Osteoblast (primary cell): Measurements from ENCODE around the gene KANSL1. TPM values are rescaled to one million over a fixed set of nuclear protein-coding genes. Genes with fewer than 3 reads are reported as not detected.

ENCODE experiments used
- DNase-seq: peaks from one replicate; pipeline ENCODE4 v3.0.0; 2011; ENCODE audit warnings: low spot score, mixed read lengths; ENCODE audit not compliant: insufficient read length; ENCODE audit errors: missing footprints
- H2AFZ ChIP-seq: 2 replicates; pipeline ENCODE4 v1.6.0; 2011; ENCODE audit warnings: mild to moderate bottlenecking, low read length
- H3K27ac ChIP-seq: 2 replicates; pipeline ENCODE4 v1.5.1; 2011; ENCODE audit warnings: mild to moderate bottlenecking, low read depth, low read length, moderate library complexity
- H3K27me3 ChIP-seq: 2 replicates; pipeline ENCODE4 v1.6.0; 2012; ENCODE audit warnings: mild to moderate bottlenecking, control low read depth, inconsistent platforms, low read length, moderate library complexity; ENCODE audit not compliant: insufficient read depth
- H3K36me3 ChIP-seq: 2 replicates; pipeline ENCODE4 v1.5.1; 2011; ENCODE audit warnings: mild to moderate bottlenecking, low read length, control low read depth, moderate library complexity; ENCODE audit not compliant: insufficient read depth
- H3K4me1 ChIP-seq: 2 replicates; pipeline ENCODE4 v1.5.1; 2011; ENCODE audit warnings: mild to moderate bottlenecking, low read length, control low read depth, moderate library complexity; ENCODE audit not compliant: insufficient read depth
- H3K4me2 ChIP-seq: 2 replicates; pipeline ENCODE4 v1.6.0; 2011; ENCODE audit warnings: mild to moderate bottlenecking, low read length; ENCODE audit not compliant: insufficient read depth
- H3K4me3 ChIP-seq: fragments of 200-600 bp; sonication (generic); 3 replicates; pipeline ENCODE4 v1.5.1; 2012; ENCODE audit warnings: mild to moderate bottlenecking, low read length, inconsistent platforms; ENCODE audit not compliant: insufficient read depth
- H3K79me2 ChIP-seq: 2 replicates; pipeline ENCODE4 v1.6.0; 2012; ENCODE audit warnings: mild to moderate bottlenecking, low read length, control low read depth, inconsistent platforms; ENCODE audit not compliant: insufficient read depth
- H3K9me3 ChIP-seq: 2 replicates; pipeline ENCODE4 v1.5.1; 2011; ENCODE audit warnings: low read depth, low read length, control low read depth
- H4K20me1 ChIP-seq: 2 replicates; pipeline ENCODE4 v1.6.0; 2012; ENCODE audit warnings: mild to moderate bottlenecking, low read length, control low read depth; ENCODE audit not compliant: insufficient read depth
- total RNA-seq: library from RNA; depleted of rRNA; stranded (reverse); fragments of >200 nt; gene quantifications from 2 replicates; pipeline ENCODE4 v1.2.3, GENCODE V29; 2012
- TF ChIP-seq, protein P1 (sequence below): IDR thresholded peaks from 2 replicates; pipeline ENCODE4 v1.5.1; 2011; ENCODE audit warnings: mild to moderate bottlenecking, low read depth, low read length, moderate library complexity; ENCODE audit errors: extremely low read depth

Gene KANSL1
- total RNA-seq, 1 donor = 151 TPM

DNA sequence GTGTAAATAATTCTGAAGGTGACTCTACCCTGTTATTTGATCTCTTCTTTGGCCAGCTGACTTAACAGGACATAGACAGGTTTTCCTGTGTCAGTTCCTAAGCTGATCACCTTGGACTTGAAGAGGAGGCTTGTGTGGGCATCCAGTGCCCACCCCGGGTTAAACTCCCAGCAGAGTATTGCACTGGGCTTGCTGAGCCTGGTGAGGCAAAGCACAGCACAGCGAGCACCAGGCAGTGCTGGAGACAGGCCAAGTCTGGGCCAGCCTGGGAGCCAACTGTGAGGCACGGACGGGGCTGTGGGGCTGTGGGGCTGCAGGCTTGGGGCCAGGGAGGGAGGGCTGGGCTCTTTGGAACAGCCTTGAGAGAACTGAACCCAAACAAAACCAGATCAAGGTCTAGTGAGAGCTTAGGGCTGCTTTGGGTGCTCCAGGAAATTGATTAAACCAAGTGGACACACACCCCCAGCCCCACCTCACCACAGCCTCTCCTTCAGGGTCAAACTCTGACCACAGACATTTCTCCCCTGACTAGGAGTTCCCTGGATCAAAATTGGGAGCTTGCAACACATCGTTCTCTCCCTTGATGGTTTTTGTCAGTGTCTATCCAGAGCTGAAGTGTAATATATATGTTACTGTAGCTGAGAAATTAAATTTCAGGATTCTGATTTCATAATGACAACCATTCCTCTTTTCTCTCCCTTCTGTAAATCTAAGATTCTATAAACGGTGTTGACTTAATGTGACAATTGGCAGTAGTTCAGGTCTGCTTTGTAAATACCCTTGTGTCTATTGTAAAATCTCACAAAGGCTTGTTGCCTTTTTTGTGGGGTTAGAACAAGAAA is 189.1 kb downstream of the KANSL1 start:
- DNase-seq = peak; percentile 64
- Histone ChIP-seq H3K4me2 (no peak overlapping the region), H3K27me3 (no peaks in the 10 kb centered on the region), H3K4me1 (peaks cover 3% of the 10 kb centered on the region), H3K9me3 (no peaks in the 10 kb centered on the region), H3K27ac (no peak overlapping the region), H2AFZ (peak overlapping the region; percentile 44), H3K79me2 (no peaks in the 10 kb centered on the region), H3K36me3 (no peaks in the 10 kb centered on the region), H4K20me1 (no peaks in the 10 kb centered on the region), H3K4me3 (no peak overlapping the region)
- TF ChIP-seq, protein P1, sequence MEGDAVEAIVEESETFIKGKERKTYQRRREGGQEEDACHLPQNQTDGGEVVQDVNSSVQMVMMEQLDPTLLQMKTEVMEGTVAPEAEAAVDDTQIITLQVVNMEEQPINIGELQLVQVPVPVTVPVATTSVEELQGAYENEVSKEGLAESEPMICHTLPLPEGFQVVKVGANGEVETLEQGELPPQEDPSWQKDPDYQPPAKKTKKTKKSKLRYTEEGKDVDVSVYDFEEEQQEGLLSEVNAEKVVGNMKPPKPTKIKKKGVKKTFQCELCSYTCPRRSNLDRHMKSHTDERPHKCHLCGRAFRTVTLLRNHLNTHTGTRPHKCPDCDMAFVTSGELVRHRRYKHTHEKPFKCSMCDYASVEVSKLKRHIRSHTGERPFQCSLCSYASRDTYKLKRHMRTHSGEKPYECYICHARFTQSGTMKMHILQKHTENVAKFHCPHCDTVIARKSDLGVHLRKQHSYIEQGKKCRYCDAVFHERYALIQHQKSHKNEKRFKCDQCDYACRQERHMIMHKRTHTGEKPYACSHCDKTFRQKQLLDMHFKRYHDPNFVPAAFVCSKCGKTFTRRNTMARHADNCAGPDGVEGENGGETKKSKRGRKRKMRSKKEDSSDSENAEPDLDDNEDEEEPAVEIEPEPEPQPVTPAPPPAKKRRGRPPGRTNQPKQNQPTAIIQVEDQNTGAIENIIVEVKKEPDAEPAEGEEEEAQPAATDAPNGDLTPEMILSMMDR = no peak

DNA sequence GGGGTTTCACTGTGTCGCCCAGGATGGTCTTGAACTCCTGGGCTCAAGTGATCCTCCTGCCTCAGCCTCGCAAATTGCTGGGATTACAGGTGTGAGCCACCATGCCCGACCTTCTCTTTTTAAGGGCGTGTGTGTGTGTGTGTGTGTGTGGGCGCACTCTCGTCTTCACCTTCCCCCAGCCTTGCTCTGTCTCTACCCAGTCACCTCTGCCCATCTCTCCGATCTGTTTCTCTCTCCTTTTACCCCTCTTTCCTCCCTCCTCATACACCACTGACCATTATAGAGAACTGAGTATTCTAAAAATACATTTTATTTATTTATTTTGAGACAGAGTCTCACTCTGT is 190.3 kb downstream of the KANSL1 start:
- Histone ChIP-seq H3K79me2 (no peaks in the 10 kb centered on the region), H3K27ac (no peak overlapping the region), H4K20me1 (no peaks in the 10 kb centered on the region), H3K9me3 (no peaks in the 10 kb centered on the region), H3K4me2 (no peak overlapping the region), H3K4me1 (peaks cover 4% of the 10 kb centered on the region), H2AFZ (no peak overlapping the region), H3K4me3 (no peak overlapping the region), H3K36me3 (no peaks in the 10 kb centered on the region), H3K27me3 (no peaks in the 10 kb centered on the region)
- no peak for DNase-seq
- TF ChIP-seq, protein P1 = no peak

DNA sequence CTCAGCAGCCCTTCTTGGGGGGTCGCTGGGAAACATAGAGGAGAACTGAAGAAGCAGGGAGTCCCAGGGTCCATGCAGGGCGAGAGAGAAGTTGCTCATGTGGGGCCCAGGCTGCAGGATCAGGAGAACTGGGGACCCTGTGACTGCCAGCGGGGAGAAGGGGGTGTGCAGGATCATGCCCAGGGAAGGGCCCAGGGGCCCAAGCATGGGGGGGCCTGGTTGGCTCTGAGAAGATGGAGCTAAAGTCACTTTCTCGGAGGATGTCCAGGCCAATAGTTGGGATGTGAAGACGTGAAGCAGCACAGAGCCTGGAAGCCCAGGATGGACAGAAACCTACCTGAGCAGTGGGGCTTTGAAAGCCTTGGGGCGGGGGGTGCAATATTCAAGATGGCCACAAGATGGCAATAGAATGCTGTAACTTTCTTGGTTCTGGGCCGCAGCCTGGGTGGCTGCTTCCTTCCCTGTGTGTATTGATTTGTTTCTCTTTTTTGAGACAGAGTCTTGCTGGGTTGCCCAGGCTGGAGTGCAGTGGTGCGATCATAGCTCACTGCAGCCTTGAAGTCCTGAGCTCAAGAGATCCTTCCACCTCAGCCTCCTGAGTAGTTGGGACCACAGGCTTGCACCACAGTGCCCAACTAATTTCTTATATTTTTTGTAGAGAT is 190.8 kb downstream of the KANSL1 start:
- H3K9me3 ChIP-seq = no peaks in the 10 kb centered on the region
- DNase-seq = peak; percentile 95
- peaks cover 8% of the 10 kb centered on the region for H3K4me1 ChIP-seq
- H3K27me3 ChIP-seq = no peaks in the 10 kb centered on the region
- no peaks in the 10 kb centered on the region for H4K20me1 ChIP-seq
- H3K4me2 ChIP-seq = no peak overlapping the region
- TF ChIP-seq, protein P1 = peak; percentile 85
- no peak overlapping the region for H3K27ac ChIP-seq
- H3K4me3 ChIP-seq = no peak overlapping the region
- H3K79me2 ChIP-seq = no peaks in the 10 kb centered on the region
- no peak overlapping the region for H2AFZ ChIP-seq
- no peaks in the 10 kb centered on the region for H3K36me3 ChIP-seq
